OCI-LY3 (cell line): Measurements from ENCODE around the gene SNRPF.

Experiments
- CTCF ChIP-seq: fragments of 200-600, 300-600 bp; sonication (generic); IDR thresholded peaks from 2 replicates; pipeline ENCODE4 v1.5.1; 2014; ENCODE audit warnings: antibody characterized with exemption, low read length, low read depth
- EZH2phosphoT487 ChIP-seq: fragments of 200-600 bp; shearing (Covaris generic); IDR thresholded peaks from 2 replicates; pipeline ENCODE4 v1.6.1; 2018; ENCODE audit warnings: antibody characterized with exemption, mixed run types, low read depth

GRCh38 chr12:95857799-95858198 is 953 bp upstream of the SNRPF start:
- no peak for TF ChIP-seq CTCF
- TF ChIP-seq EZH2phosphoT487 = no peak
